Activated naive CD8-positive, alpha-beta T cell treated with anti-CD3 and anti-CD28 coated beads, Interleukin-2, amount 50 U/mL, for 16 hours (primary cell): Measurements from ENCODE around the gene TAF11L13.
"Not testable (repeated sequence)": the region's sequence is repeated elsewhere in the genome, so short reads cannot be mapped to it uniquely, and the experiment has no call there.

Source experiments
- DNase-seq: peaks from one replicate; pipeline ENCODE4 v3.0.0-alpha.2; 2020; ENCODE audit warnings: low read depth, low spot score

TAF11L13 gene

GRCh38 chr5:17631788-17632187 lies at the start of gene TAF11L13:
TSS of gene TAF11L13 (plus strand) at chr5:17632088.
- DNase-seq: not testable (repeated sequence)

- not testable (repeated sequence) for DNase-seq
Observed at GRCh38 chr5:17585658-17586057, 46.2 kb upstream of the TAF11L13 start, which contains the start of gene TAF11L7. TSS of gene TAF11L7 (minus strand) at chr5:17585758.

DNA sequence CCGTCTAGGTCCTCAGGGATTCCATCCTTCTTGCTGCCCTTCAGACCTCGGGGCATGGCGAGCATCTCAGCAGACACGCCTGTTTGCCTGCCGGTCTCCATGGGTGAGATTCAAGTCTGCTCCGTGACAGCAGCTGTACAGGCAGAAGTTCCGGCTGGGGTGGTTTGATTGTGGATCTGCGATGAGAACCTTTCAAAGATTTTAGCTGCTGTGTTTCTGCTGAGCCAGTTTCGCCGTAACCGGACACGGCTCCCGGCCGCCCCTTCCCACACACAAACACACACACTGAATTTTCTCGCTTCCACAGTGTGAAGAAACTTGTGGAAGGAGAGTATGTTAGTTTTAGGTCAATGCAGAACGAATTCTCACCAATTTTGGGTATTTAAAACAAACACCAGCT lies 41.0 kb upstream of the TAF11L13 start, which contains the start of gene TAF11L8:
Gene TAF11L8 (minus strand): TSS at position 101 of the 400 bp plus-strand sequence.
- DNase-seq: not testable (repeated sequence)

GRCh38 chr5:17594255-17594654 lies 37.6 kb upstream of the TAF11L13 start, which contains the start of gene TAF11L9:
TSS of gene TAF11L9 (minus strand) at chr5:17594394.
- not testable (repeated sequence) for DNase-seq

- not testable (repeated sequence) for DNase-seq
Observed at GRCh38 chr5:17597728-17598127, 34.2 kb upstream of the TAF11L13 start, which contains the start of gene TAF11L10. TSS of gene TAF11L10 (minus strand) at chr5:17597828.

DNA sequence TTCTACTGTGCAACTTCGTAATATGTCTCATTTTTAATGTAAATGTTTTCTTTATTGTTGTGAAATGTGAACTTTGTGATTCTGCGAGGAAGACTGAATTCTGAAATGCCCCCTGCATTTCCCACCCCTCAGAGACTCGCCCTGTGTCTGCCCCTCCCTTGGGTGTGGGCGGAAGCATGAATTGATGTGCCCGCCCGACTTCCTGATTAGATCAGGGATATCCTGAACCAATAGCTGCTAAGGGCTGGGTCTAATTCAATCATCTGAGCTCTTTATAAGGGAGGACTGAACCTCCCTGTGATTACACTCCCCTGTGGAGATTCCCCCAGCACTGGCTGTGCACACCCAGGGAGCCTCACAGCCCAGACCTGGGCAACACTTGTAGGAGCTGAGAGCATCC lies 28.0 kb upstream of the TAF11L13 start, which contains the start of gene TAF11L11:
Gene TAF11L11 (plus strand): TSS at position 304 of the 400 bp plus-strand sequence.
- DNase-seq: not testable (repeated sequence)

DNA sequence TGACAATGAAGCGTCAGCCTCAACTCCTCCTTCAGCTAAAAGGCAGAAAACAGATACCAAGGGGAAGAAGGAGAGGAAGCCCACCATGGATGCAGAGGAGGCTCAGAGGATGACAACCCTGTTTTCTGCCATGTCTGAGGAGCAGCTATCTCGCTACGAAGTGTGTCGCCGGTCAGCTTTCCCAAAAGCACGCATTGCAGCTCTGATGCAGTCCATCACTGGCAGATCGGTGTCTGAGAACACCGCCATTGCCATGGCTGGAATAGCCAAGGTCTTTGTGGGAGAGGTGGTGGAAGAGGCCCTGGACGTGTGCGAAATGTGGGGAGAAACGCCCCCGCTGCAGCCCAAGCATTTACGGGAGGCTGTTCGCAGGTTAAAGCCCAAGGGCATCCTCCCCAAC lies 26.9 kb upstream of the TAF11L13 start:
- DNase-seq: no peak

GRCh38 chr5:17607461-17607860 lies 24.4 kb upstream of the TAF11L13 start:
- not testable (repeated sequence) for DNase-seq

- not testable (repeated sequence) for DNase-seq
Observed at GRCh38 chr5:17610092-17610491, 21.8 kb upstream of the TAF11L13 start, which contains the start of gene TAF11L12. TSS of gene TAF11L12 (plus strand) at chr5:17610392.

GRCh38 chr5:17614872-17615605 lies 16.8 kb upstream of the TAF11L13 start:
- DNase-seq: no peak

GRCh38 chr5:17619354-17619753 lies 12.5 kb upstream of the TAF11L13 start:
- DNase-seq: no peak

DNA sequence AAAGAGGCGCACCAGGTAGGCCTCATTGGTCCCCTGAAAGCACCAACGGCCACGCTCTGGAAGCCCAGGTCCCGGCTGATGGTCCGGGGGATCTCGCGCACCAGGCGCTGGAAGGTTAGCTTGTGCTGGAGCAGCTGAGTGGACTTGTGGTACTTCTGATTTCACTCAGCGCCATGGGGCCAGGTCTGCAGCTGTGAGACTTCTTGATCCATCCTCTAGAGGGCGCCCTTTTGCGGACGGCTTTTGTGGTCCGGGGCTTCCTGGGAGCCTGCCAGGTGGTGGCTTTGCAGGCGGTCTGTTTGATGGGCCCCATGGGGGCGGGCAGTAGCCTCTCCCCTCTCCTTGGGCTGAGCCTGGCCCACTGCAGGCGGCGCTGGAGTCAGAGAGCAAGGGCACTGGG lies 11.3 kb upstream of the TAF11L13 start:
- no peak for DNase-seq

DNA sequence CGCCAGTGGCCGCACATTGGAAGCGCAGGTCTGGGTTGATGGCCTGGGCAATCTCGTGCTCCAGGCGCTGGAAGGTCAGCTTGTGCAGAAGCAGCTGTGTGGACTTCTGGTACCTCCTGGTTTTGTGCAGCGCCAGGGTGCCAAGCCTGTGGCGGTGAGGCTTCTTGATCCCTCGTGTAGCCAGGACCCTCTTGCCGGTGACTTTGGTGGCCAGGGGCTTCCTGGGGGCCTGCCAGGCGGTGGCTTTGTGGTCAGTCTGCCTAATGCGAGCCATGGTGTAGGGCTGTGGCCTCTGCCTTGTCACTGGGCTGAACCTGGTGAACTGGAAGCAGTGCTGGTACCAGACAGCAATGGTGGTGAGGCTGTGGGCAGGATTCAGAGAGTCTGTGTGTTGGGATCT lies 6.2 kb upstream of the TAF11L13 start:
- no peak for DNase-seq

GRCh38 chr5:17634160-17634559 lies 2.3 kb downstream of the TAF11L13 start, which contains the start of gene TAF11L14:
TSS of gene TAF11L14 (plus strand) at chr5:17634460.
- no peak for DNase-seq

- DNase-seq: not testable (repeated sequence)
Observed at GRCh38 chr5:17649232-17649631, 17.3 kb downstream of the TAF11L13 start.

DNA sequence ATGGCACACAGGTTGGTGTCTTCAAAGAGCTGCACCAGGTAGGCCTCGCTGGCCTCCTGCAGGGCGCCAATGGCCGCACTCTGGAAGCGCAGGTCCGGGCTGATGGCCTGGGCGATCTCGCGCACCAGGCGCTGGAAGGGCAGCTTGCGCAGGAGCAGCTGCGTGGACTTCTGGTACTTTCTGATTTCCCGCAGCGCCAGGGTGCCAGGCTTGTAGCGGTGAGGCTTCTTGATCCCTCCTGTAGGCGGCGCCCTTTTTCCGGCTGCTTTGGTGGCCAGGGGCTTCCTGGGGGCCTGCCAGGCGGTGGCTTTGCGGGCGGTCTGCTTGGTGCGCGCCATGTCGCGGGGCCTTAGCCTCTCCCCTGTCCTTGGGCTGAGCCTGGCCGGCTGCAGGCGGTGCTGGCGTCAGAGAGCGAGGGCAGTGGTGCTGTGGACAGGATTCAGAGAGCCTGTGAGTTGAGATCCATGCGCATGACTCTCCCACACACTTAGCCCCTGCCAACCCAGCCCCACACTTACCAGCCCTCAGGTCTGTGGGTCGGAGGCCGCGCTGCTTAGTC lies 23.4 kb downstream of the TAF11L13 start:
- not testable (repeated sequence) for DNase-seq

GRCh38 chr5:17655921-17656320 lies 24.0 kb downstream of the TAF11L13 start:
- no peak for DNase-seq

GRCh38 chr5:17663182-17663581 lies 31.3 kb downstream of the TAF11L13 start:
- DNase-seq: no peak

GRCh38 chr5:17665836-17666235 lies 33.9 kb downstream of the TAF11L13 start:
- no peak for DNase-seq

GRCh38 chr5:17666726-17667235 lies 34.9 kb downstream of the TAF11L13 start:
- no peak for DNase-seq

- DNase-seq: no peak
Observed at GRCh38 chr5:17670353-17670752, 38.5 kb downstream of the TAF11L13 start.

GRCh38 chr5:17678751-17679324 lies 47.0 kb downstream of the TAF11L13 start:
- DNase-seq: no peak
